ENCODE measurements around the gene CNTN6. TPM values are rescaled to one million over a fixed set of nuclear protein-coding genes. Genes with fewer than 3 reads are reported as not detected.

Gene CNTN6
- not detected for total RNA-seq

- no peak within 1 kb of the TSS for H3K4me3 Mint-ChIP-seq
- H3K27me3 Mint-ChIP-seq = no peaks in the 10 kb centered on the region
- POLR2A ChIA-PET = no interaction called here
- intact Hi-C loops (cut with micrococcal nuclease) = no loop called here
- H3K27ac Mint-ChIP-seq = no peak within 1 kb of the TSS
- no peak for DNase-seq
- no peaks in the 10 kb centered on the region for H3K36me3 Mint-ChIP-seq (ENCODE audit: low read depth)
- no peak for TF ChIP-seq CTCF (IDR thresholded peaks at IDR 0.05)
- peaks cover 3% of the 10 kb centered on the region for H3K9me3 Mint-ChIP-seq
- no peaks in the 10 kb centered on the region for H3K4me1 Mint-ChIP-seq (ENCODE audit: low read depth)
- no peak for ATAC-seq
- CTCF ChIA-PET = no interaction called here
Measured at GRCh38 chr3:1092771-1093170, at the start of gene CNTN6. Gene CNTN6 (plus strand): TSS chr3:1093024. CDS start chr3:1148009, 54,985 bp downstream.

GRCh38 chr3:1048558-1048957, 44.3 kb upstream of the CNTN6 start:
- peaks cover 10% of the 10 kb centered on the region for H3K9me3 Mint-ChIP-seq
- intact Hi-C loops (cut with micrococcal nuclease) = no loop called here
- CTCF ChIA-PET = no interaction called here
- no peaks in the 10 kb centered on the region for H3K36me3 Mint-ChIP-seq (ENCODE audit: low read depth)
- H3K27ac Mint-ChIP-seq = no peak overlapping the region
- DNase-seq (no peak), ATAC-seq (no peak)
- no peak overlapping the region for H3K4me3 Mint-ChIP-seq
- POLR2A ChIA-PET = no interaction called here
- H3K4me1 Mint-ChIP-seq (ENCODE audit: low read depth) = no peaks in the 10 kb centered on the region
- H3K27me3 Mint-ChIP-seq = no peaks in the 10 kb centered on the region
- TF ChIP-seq CTCF (IDR thresholded peaks at IDR 0.05) = no peak

DNA sequence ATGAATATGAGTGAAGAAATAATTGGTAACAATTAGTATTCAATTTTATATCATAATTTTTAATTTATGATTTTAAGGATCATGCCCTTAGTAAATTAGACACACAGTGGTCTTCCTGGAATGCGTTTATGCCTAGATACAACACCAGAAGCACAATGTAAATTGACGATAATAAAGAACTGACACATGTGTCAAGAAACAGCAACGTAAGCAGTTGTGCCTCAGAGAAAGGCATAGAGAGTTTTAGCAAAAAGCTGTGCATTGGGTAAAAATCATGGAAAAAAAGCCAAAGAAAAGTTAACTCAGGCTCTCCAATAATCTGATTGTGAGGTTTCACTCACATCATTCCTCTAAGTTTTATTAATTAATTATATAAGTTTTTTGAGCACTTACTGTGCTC, 37.0 kb upstream of the CNTN6 start:
- H3K4me1 Mint-ChIP-seq (ENCODE audit: low read depth) = no peaks in the 10 kb centered on the region
- H3K9me3 Mint-ChIP-seq = peaks cover 14% of the 10 kb centered on the region
- ChIA-PET CTCF (no interaction called here), POLR2A (no interaction called here)
- no peak for TF ChIP-seq CTCF (IDR thresholded peaks at IDR 0.05)
- ATAC-seq = no peak
- H3K27ac Mint-ChIP-seq = no peak overlapping the region
- no peak for DNase-seq
- H3K36me3 Mint-ChIP-seq (ENCODE audit: low read depth) = no peaks in the 10 kb centered on the region
- no peak overlapping the region for H3K4me3 Mint-ChIP-seq
- H3K27me3 Mint-ChIP-seq = no peaks in the 10 kb centered on the region
- intact Hi-C loops (cut with micrococcal nuclease) = no loop called here

DNA sequence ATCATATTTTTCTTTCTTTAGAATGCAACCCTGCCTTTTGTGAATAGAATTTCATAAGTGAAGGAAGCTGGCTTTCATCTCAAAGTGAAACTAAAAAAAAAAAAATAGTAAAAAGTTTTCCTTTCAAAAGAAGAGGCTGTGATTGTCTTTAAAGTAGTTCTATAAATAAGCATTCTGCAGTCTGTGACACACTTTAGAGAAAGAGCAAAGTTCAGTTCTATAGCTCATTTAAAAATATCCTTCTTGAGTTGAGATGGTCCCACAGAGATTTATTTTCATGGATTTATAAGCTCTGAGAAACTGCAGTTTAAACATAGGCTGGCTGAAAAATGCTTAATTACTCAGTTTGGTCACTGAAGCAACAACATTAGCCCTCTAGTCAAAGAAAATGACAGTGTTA, 36.1 kb upstream of the CNTN6 start:
- no peaks in the 10 kb centered on the region for H3K36me3 Mint-ChIP-seq (ENCODE audit: low read depth)
- no peak overlapping the region for H3K4me3 Mint-ChIP-seq
- intact Hi-C loops (cut with micrococcal nuclease) = no loop called here
- no peaks in the 10 kb centered on the region for H3K27me3 Mint-ChIP-seq
- CTCF ChIA-PET = no interaction called here
- no peak for TF ChIP-seq CTCF (IDR thresholded peaks at IDR 0.05)
- ATAC-seq (no peak), DNase-seq (no peak)
- POLR2A ChIA-PET = no interaction called here
- peaks cover 12% of the 10 kb centered on the region for H3K9me3 Mint-ChIP-seq
- H3K27ac Mint-ChIP-seq = no peak overlapping the region
- H3K4me1 Mint-ChIP-seq (ENCODE audit: low read depth) = no peaks in the 10 kb centered on the region

GRCh38 chr3:1057436-1057835, 35.4 kb upstream of the CNTN6 start:
- no peak overlapping the region for H3K27ac Mint-ChIP-seq
- ChIA-PET CTCF (no interaction called here), POLR2A (no interaction called here)
- TF ChIP-seq CTCF (IDR thresholded peaks at IDR 0.05) = no peak
- DNase-seq (no peak), ATAC-seq (no peak)
- H3K4me1 Mint-ChIP-seq (ENCODE audit: low read depth) = no peaks in the 10 kb centered on the region
- intact Hi-C loops (cut with micrococcal nuclease) = no loop called here
- H3K27me3 Mint-ChIP-seq = no peaks in the 10 kb centered on the region
- H3K36me3 Mint-ChIP-seq (ENCODE audit: low read depth) = no peaks in the 10 kb centered on the region
- peaks cover 12% of the 10 kb centered on the region for H3K9me3 Mint-ChIP-seq
- H3K4me3 Mint-ChIP-seq = no peak overlapping the region

All from activated CD8-positive, alpha-beta T cell treated with anti-CD3 and anti-CD28 coated beads for 36 hours (primary cell).